Activated naive CD4-positive, alpha-beta T cell treated with Interleukin-2 at 50 U/mL for 16 hours (primary cell): Measurements from ENCODE around the gene AKT2.

Experiments
- DNase-seq: peaks from one replicate; pipeline ENCODE4 v3.0.0-alpha.2; 2020

The AKT2 gene

DNA sequence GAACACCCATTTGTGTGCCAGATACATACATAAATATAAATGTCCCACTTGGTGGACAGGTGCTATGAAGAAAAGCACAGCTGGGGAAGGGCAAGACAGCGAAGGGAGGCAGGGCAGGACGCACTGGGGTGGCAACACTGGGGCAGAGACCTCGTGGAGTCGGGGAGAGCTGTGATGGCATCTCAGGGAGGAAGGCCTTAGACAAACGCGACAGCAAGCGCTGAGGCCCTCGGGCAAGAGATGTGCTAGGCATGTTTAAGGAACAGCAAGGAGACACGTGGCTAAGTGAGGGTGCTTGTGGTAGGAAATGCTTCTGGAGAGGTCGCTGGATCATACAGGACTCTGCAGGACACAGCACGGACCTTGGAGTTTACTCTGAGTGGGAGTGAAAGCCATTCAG lies 35.4 kb downstream of the AKT2 start:
- DNase-seq, result no peak

DNA sequence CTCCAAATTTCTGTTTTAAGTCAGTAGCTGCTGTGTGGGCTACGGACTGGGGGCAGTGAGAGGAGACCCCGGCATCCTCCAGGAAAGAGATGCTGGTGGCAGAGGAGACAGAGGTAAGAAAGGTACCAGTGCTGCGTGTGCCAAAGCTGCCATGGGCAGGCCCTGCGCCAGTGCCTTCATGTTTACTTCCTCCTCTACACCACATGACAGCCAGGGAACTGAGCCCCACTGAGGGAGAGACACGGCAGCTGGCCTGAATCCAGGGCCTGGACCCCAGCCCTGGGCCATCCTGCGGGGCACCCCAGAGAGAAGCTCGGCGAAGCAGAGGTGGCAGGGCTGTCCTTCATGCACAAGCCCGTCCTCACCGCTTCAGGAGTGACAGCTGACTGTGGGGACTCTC lies 35.9 kb downstream of the AKT2 start:
- DNase-seq, result no peak

DNA sequence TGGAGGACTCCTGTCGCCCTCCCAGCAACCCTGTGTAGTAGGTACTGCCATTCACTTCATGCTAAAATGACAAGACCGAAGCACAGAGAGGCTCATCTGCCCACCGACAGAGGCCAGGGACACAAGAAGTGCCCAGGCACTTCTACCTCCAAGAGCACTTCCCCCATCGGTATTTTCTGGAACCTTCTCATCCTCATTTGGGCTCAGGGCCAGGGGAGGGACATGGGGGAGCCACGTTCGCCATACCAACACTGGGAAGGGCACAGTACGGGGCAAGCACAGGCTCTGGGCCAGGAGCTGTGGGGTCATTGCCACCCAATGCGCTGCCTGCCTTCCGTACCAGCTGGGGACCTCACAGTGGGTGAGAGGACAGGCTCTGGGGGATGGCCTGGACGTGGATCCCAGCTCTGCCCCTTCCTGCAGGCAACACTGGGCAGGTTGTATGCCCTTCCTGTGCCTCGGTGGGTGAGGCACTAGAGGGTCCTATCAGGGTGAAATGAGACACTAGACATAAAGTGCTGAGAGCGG lies 37.3 kb downstream of the AKT2 start:
- DNase-seq, result no peak

DNA sequence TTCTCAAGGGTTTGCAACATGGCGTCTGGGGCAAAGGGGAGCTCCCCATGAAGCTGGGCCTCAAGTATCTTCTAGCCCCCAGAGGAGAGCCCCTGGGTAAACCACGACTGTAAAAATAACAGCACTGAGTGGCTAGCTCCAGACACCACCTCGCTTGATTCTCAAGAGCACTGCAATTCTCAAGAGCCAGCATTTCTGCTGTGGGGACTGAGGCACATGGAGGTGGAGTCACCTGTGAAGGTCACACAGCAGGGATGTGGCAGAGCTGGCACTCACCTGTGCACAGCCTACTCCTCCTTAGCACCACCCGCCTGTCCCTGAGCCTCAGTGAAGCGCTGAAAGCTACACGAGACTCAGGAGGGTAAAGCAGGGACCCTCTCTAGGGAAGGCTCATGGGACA lies 38.0 kb downstream of the AKT2 start:
- DNase-seq, result no peak

DNA sequence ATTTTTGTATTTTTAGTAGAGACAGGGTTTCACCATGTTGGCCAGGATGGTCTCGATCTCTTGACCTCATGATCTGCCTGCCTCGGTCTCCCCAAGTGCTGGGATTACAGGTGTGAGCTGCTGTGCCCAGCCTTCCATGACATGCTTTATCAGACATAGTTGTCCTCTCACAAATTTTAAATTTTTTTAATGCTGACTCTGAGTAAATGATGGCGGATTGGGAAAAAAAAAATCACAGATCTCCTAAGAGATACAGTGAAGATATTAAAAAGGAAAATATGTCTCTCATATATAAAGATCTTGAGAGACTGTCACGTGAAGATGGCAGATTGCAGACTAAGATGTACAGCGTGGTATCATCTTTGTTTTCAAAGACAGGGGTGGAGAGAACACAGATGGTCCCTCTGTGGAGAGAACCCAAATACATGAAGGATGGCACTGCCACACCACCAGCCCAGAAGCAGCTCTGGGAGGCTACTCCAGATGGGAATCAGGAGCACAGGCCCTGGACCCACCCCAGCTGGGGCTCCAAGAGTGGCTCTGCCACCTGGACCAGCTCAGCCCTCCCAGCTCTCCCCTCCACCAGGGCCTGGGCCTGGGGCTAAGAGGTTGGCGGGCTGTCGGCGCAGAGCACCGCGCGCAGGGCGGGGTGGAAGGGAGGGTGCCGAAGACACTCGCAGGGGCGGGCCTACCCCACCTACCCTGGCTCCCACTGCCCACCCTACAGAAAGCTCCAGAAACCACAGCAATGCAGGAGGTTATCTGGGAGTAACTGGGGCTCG lies 38.7 kb downstream of the AKT2 start:
- DNase-seq, result no peak

DNA sequence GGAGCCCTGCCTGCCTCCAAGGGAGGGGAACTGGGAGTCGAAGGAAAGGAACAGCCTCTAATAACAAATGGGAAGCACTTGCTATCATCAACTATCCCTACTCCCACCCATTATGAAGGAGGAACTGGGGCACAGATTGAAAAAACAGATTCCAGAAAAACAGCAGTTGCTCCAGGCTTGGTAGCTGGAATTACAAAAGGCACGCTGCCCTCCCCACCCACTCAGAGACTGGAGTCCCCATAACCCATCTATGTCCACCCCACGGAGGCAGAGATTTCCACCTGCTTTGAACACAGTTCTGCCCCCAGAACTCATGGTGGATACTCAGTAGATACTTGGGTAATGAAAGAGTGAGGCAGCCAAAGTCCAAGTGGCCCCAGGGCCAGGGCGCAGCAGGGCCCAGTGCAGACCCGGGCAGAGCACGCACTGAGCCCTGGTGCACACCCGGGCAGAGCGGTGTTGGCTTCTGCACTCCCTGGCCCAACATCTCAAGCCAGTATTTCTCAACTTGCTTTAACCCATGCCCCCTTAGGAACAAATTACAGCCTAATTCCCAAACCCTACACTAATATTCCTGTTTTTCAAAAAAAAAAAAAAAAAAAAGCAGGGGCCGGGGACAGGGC lies 39.5 kb downstream of the AKT2 start:
- no peak for DNase-seq

DNA sequence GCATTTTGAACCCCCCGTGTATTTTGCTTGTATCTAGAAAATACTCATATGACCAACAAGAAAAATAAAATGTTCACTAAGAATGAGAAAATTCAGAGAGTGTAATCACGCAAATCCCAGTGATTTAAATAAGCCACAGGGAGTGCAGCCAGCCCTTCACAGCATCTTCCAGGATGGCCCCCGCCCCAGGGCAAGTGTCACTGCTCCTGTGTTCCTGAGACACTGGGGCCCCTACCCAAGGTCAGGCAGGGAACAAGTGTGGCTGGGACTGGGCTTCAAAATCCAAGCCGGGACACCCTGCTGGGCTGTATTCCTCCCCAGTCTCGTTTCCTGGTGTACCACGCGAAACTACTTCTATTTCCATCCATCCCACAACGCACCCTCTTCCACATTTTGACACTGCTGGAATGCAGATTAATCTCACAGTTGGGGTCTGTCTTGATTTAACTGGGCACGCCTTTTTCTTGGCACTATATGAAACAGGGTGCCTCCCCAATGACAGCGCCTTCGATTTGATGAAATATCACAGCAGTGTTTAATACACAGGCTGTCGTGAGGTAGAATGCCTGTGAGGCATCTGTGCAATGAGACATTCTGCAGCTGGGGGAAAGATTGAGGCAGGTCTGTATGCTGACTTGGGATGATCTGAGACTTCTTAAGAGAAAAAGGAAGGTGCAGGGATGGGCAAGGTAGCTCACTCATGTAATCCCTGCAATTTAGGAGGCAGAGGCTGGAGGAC lies 40.4 kb downstream of the AKT2 start:
- DNase-seq, result no peak

DNA sequence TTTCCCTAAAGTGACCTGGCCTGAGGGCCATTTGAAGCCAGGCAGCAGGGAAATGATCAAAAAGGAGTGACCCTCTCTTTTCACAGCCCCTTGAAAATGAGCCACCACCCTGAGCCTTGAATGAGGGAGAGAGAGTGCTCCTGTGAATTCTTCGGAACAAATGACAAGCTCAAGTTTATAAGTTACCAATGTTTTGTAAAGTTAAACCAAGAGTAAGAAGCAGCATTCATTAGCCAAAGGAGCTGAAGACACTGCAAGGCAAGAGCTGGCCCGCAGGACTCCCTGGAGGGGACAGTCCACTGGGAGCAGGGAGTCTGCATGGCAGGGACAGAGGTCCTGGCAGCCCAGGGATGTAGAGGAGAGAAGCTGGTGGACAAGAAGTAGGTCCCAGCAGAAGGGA lies 42.0 kb downstream of the AKT2 start:
- no peak for DNase-seq

DNA sequence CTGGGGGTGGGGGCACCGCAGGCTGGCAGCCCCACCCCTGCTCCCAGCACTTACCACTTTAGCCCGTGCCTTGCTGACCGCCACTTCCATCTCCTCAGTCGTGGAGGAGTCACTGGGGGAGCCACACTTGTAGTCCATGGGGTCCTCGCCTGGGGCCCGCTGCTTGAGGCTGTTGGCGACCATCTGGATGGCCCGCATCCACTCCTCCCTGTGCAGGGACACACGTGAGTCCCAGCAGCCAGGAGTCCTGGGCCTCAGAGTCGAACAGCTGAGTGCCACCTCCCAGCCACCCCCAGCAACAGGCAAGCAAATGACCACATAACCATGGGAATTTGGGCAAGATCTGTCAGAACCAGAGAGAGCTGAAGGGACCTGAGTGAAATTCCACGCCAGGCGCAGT lies 42.7 kb downstream of the AKT2 start:
- no peak for DNase-seq

DNA sequence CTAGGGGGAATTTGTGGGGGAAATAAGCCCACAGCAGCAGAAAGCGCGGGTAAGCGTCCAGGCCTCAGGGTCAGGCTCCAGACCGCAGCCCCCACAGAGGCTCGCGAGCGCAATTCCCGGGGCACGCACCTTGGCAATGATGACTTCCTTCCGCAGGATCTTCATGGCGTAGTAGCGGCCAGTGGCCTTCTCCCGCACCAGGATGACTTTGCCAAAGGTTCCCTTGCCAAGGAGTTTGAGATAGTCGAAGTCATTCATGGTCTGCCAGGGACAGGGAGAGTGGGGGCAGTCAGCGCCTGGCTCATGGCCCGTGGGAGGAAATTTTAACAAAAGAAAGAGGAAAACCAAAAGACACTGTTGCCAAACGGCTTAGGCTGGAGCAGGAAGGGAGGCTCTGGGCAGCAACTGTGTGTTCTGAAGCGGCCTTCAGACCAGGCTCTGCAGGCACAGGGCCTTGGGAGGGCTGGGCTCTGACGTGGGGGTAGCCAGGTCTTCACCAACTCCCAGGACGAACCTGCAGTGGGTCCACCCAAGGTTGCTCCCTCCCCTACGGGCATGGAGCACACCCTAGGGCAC lies 43.2 kb downstream of the AKT2 start:
- DNase-seq, result no peak

DNA sequence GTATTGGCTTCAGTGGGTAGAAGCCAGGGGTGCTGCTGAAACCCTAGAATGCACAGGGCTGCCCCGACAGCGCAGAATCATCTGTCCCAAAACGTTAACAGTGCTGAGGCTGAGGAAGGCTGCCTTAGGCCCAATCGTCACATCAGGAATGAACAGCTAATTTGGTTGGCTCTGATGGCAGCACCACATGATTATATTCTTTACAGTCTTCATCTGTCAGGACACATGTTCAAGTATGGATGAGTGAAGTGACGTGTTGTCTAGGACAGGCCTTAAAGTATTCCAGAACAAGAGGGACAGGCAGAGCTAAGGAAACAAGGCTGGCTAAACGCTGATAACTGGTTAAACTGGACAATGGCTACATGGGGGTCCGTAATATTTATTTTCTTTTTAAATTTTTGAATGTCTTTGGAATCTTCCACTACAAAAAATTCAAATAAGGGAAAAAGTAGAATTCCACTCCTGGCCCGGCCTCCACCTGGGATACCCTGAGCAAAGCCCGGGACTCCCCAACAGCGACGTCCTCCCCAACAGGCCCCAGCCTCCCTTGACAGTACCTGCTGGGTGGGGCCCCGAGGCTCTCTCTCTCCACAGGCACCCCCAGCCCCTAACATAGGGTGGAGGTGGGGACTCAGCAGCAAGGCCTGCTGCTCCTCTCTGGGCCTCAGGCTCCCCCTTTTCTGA lies 43.9 kb downstream of the AKT2 start:
- no peak for DNase-seq

DNA sequence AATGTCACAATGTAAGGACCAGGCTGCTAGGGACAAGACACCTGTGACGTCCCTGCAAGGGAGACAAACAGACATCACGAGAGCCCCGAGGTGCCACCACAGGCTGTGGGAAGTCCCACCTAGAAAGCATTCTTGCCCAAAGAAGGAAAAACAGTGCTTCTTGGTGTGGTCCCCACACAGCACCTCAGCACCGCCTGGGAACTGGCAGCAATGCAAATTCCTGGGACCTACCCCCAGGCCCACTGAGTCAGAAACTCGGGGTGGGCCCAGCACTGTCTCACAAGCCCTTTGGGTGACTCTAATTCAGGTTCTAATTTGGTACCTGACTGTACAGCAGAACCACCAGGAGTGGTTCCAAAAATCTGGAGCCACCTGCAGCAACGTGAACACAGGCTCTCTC lies 44.8 kb downstream of the AKT2 start:
- DNase-seq, result no peak

DNA sequence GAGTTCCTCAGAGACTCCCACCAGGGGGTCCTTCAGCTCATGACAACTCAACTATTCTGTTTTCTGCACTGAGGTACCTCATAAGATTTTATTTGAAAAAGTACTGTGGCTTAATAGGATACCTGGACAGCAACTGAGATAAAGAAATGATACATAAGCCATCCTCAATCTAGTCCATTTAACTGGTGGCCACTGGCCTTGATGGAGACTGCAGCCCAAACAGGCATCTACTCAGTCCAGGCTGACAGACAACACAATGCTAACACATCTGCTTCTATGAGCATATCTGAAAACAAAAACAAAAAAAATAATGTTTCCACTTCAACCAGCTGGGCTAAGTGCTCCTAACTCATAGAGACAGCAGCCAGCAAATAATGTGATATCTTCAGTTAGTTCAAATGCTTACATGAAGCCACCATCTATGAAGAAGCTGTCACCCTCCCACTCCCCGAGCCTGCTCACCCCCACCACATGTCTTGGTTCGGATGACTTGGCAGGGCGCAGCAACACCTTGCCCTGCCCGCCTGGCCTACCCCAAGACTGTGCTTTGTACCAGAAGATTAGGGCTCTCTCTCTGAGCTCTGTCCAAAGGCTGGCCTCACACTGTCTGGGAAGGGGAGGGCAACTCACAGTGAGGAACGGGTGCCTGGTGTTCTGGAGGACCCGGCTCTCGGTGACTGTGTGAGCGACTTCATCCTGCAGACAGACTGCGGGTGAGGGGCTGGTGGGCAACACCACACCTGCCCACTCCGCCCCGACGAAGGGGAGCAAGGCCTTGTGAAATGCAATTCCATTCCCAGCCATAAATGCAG lies 45.5 kb downstream of the AKT2 start:
- no peak for DNase-seq

DNA sequence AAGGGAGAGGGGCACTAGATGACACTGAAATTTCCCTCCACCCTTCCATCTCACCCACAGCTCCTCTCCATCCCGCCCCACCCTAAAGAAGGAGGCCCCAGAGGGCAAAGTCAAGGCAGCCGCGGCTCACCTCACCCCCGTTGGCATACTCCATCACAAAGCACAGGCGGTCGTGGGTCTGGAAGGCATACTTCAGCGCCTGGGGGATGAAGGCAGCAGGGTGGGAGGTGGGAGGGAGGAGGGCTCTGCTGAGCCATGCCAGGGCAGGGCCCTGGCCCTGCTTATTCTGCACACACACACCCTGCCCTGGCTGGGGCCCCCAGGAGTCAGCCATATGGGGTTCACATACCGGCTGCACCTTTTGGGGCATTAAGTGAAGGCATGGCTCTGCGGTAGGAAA lies 46.4 kb downstream of the AKT2 start:
- DNase-seq, result no peak

DNA sequence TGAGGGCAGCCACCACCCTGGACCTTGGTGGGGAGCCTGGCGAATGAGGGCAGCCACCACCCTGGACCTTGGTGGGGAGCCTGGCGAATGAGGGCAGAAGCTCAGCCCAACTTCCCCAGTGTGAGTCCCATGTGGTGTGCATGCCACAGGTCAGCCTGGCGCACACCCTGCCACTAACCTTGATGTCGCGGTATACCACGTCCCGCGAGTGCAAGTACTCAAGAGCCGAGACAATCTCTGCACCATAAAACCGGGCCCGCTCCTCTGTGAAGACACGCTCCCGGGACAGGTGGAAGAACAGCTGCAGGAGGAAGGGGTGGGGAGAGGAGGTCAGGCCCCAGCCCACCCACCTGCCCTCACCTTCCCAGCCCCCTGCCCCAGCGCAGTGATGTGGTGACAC lies 47.4 kb downstream of the AKT2 start:
- DNase-seq, result no peak

DNA sequence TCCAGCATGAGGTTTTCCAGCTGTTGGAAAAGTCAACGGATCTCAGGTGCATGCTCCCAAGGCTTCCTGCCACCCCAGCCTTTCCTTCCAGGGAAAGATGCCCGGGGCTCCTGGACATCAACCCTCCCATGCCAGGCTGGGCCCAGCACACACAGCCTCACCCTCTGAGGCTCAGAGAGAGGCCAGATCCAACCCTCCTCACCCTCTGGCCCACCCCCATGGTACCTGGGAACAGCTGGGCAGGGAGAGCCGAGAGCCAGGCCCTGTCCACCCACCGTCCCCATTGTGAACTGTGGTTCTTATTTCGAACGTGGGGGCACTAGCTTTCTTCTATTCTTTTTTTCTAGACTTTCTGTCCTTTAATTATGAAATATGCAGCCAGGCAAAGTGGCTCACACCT lies 48.8 kb downstream of the AKT2 start:
- no peak for DNase-seq

DNA sequence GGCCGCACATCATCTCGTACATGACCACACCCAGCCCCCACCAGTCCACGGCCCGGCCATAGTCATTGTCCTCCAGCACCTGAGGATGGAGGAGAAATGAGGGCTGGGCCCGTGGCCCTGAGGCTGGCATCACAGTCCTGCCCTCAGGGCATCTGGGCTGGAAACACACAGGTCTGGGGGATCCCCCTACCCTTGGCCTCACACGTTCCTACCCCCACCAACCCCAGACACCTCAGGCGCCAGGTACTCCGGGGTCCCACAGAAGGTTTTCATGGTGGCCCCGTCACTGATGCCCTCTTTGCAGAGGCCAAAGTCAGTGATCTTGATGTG lies 49.2 kb downstream of the AKT2 start:
- no peak for DNase-seq

DNA sequence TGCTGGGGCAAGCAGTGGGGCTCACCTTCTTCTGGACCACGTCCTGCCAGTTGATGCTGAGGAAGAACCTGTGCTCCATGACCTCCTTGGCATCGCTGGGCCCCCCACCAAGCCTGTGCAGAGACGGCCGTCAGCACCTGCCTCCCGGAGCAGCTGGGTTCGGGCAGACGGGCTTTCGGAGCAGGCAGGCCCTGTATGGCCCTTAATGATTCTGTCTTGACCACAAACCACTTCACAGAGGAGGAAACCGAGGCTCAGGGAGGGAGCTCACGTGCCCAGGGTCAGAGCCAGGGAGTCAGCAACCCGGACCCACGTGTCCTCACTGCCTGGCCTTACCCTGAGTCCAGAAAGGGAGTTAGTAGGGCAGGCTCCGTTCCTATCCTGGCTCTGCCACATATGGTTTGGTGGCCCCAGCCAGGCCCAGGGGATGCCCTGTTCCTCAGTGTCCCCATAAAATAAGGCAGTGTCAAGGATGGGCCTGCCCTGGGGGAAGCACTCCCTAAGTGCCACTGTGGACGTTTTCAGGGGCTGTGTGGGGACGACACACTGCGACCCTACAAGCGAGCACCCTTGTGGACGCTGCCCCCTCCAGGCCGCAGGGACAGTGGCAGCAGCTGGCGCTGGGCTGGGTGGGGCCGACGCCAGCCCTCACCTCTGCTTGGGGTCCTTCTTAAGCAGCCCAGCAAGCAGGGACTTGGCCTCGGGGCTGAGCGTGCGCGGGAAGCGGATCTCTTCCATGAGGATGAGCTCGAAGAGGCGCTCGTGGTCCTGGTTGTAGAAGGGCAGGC lies 49.7 kb downstream of the AKT2 start:
- DNase-seq, result no peak

DNA sequence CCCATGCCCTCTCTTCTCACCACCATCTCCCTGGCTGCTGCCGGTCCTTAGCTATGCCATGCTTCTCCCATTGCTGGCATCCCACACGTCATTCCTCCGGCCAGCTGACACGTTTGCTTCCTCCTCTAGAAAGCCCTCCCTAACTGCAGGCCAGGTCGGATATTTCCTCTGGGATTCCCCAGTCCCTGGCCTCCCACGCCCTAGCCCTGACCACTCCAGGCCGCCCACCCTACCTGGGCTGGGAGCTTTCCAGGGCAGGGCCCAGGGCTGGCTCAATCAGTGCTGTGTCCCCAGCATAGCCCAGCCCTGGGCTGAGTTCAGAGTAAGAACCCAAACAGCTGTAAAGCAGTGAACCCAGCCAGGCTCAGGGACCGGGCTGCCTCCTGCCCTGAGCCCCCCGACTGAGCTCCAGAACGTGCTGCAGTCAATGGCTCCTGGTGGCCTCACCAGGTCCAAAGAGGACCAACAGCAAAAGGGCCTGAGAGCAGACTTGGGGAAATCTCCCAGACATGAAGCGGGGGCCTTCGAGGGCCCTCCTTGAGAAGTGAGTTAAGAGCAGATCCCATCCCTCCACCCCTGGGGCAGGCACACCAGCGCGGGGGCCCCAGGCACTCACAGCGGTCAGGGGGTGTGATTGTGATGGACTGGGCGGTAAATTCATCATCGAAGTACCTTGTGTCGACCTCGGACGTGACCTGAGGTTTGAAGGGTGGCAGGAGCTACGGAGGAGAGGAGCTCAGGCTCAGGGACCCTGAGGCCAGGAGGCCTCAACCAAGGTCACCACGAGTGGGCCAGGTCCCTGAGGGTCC lies 50.5 kb downstream of the AKT2 start:
- DNase-seq, result no peak

DNA sequence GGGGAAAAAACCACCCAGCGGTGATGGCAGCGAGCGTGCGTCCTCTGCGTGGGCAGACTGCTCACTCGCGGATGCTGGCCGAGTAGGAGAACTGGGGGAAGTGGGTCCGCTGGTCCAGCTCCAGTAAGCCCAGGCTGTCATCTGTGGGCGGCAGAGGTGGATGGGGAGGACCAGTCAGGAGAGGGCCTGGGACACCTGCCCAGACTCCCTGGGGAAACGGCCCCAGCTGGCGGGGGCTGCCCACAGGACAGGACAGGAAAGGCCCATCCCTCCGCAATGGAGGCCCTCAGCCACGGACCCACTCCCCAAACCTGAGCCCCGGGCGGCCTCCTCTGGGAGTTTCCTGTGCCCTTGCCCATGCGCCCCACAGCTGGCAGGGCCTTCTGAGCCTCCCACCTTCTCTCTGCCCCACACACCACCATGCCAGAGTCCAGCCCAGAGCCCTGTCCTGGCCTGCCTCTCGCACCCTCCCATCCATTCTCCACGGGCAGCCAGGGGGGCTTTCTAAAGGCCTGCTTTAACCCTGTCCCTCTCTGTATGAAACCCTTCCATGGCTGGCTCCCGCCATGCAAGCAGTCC lies 51.2 kb downstream of the AKT2 start:
- no peak for DNase-seq
